NB4 (cell line): ENCODE results near the gene HP1BP3.

Source experiments
- MYC ChIP-seq: IDR thresholded peaks from 2 replicates; pipeline ENCODE4 v1.6.1; 2011; ENCODE audit warnings: low read depth, low read length
- POLR2A ChIP-seq: IDR thresholded peaks from 2 replicates; pipeline ENCODE4 v1.6.1; 2011; ENCODE audit warnings: mild to moderate bottlenecking; ENCODE audit not compliant: insufficient read length; ENCODE audit errors: extremely low read depth
- TF ChIP-seq, protein P1 (sequence below): IDR thresholded peaks from one replicate; pipeline ENCODE4 v1.5.1; 2012; ENCODE audit warnings: low read depth, low read length

GRCh38 chr1:20829531-20829930, 42.4 kb upstream of the HP1BP3 start:
- TF ChIP-seq, protein P1, sequence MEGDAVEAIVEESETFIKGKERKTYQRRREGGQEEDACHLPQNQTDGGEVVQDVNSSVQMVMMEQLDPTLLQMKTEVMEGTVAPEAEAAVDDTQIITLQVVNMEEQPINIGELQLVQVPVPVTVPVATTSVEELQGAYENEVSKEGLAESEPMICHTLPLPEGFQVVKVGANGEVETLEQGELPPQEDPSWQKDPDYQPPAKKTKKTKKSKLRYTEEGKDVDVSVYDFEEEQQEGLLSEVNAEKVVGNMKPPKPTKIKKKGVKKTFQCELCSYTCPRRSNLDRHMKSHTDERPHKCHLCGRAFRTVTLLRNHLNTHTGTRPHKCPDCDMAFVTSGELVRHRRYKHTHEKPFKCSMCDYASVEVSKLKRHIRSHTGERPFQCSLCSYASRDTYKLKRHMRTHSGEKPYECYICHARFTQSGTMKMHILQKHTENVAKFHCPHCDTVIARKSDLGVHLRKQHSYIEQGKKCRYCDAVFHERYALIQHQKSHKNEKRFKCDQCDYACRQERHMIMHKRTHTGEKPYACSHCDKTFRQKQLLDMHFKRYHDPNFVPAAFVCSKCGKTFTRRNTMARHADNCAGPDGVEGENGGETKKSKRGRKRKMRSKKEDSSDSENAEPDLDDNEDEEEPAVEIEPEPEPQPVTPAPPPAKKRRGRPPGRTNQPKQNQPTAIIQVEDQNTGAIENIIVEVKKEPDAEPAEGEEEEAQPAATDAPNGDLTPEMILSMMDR = no peak
- TF ChIP-seq MYC = no peak
- no peak for TF ChIP-seq POLR2A
